DMS114 treated with DMSO at 0.1 percent for 48 hours (cell line): ENCODE data around the gene ITPK1.

Source experiments
- DNase-seq: peaks from one replicate; lab custom pipeline; 2025; ENCODE audit not compliant: unreplicated experiment; lab: John Stamatoyannopoulos, UW

The ITPK1 gene

DNA sequence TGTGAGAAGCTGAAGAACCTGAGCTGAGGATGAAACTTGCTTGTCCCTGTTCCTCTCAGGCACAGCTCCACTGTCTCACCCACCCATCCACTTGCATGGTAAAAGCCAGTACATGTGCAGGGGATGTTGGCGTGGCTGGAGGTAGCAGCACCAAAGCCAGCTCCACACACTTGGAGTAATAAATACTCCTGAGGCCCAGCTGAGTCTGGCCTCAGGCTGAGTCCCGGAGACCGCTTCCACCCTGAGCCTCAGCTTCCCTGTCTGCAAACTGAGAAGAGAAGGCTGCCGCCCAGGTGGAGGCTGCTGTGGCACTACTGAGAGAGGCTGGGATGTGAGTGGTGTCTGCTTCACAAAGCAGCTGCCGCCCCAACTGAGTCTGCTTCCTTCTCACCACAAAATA, 173.6 kb downstream of the ITPK1 start:
- DNase-seq, result no peak

DNA sequence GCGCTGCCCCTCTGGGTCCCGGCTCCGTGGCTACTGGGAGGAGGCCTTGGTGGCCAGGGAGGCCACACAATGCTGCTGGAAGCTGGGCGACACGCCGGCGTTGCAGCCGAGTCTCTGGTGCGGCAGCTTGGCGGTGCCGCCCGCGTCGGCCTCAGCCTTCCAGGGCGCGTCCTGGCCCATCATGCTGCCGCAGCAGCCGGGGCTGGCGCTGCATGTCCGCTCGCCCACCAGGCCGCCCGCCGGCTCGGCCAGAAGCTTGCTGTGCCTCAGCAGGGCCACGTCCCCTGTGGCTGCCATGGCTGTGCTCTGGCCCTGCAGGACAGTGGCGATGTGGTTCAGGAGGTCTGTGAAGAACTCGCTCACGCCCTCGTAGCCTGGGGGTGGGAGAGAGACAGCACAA, 174.2 kb downstream of the ITPK1 start:
- no peak for DNase-seq

DNA sequence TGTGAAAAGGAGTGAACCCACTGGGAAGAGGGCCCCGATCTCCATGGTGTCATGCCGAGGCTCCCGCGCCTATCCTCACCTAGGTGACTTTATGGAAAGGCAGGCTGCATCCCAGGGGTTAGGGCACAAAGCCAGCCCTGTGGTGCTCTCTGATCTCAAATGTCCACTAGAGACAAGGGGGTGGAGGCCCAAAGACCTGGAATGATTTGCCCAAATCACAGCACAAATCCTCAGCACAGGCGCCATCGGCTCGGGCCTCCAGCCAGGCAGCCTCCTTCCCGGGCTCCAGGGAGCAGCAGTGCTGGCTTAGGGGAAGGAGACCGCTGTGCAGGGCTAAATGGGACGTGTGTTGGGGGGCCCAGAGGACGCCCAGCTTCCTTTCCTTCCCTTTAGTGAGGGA, 175.2 kb downstream of the ITPK1 start:
- DNase-seq, result no peak

DNA sequence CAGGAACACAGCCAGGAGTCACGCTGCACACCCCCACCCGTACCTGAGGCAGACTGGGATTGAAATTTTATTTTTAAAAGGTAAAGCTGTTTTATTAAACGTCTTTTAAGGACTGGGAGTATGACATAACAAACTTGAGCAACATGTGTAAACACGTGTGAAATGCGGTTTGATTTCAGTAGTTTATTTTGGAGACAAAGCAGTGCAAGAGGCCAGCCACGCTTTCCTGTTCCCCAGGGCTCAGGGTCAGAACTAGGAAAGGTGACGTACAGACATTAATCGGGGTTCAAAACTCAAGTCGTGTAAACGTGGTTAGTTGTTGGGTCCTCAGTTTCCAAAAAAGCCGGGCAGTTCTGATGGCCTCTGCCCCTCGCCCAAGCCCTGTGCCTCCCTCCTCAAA, 176.0 kb downstream of the ITPK1 start:
- DNase-seq, result no peak

DNA sequence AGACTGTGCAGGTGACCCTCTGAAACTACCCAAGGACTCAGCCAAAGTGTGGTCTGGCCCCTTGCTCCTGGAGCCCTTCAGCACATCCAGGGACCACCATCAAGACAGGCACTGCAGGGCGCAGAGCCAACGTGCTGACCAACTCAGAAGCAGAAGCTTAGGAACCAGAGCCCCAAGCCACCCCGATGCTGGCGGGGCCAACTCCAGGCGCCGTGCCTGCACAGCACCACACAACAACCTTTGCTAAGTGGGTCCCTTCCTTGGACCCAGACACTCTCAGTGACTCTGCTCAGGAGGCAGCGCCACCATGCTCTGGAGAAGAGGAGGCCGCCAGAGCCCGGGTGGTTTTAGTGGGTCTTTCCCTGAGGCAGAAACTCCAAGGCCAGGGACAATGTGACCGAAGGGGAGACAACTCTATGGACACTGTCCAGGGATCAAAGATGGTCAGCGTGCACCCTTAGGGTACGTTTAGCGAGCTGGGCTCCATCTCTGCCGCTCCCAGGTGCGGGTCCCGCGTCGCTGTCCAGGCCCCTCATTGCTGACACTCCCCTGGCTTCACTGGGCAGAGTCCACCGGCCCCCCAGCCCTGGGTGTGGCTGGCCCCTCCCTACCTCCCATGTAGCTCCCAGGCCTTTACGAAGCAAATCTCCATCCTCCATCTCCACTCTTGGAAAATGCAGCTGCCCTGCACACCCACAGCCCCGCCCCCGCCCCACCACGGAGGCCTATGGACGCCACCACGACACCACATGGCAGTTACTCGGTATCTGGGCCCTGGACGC, 176.6 kb downstream of the ITPK1 start:
- no peak for DNase-seq

DNA sequence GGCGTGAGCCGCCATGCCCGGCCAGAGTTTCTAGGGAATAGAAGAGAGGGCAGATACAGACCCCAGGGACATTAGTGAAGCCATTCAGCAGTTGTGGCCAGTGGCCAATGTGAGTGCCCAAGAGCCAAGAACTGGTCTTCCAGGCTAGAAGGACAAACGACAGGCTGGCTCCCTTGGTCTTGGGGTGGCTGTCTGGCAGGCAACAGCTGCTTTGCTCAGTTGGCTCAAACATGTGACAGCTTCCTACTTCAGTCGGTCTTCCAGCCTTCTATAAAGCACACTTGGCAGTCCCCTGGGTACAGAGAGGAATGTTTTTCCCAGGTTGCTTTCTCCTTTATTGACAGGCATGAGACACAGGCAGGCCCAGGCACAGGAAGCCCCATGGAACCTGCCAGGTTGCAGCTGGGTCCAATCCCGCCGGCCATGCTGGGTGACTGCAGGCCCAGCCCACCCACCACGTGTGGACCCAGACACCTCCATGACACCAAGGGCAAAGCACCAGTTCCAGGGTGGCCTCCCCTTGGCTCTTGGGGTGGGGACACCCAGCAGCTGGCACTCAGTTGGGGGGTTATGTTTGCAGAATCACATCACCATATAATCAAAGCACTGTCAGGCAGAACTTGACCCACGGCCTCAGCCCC, 177.4 kb downstream of the ITPK1 start:
- DNase-seq, result no peak

DNA sequence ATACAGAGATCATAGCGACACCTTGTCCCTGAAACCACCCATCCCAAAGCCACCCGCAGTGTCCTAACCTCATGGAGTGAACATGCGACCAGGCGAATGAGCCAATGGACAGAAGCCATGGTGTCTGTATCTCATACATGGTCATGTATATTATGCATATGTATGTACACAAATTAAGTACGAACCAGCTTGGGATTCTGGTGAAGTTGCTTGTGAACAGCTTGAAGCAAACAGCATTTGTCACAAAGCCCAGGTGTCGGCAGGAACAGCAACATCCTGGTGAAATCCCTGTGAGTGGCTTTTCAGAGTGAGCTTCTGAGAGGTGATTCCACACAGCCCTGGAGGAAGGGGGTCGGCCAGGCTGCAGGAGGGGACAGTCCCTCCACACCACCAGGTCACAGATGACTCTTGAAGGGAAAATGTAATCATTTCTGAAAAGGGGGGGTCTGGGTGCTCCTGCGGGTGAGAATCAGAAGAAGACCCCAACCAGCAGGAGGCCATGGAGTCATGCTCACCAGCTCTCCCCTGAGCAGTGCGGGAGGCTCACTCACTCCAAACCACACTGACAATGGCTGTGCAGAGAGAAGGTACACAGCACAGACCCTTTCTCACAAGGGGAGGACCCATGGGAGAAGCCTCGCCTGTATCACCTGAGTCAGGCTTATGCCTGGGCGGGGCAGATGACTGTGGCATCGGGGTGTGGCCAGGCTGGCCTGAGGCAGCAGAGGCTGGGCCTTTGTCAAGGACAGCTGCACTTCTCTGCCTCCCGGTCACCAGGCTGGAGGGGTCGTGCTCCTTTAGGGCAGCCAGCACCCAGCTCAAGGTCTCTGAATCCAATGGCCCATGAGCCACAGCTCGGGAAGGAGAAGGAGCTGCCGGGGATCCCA, 178.4 kb downstream of the ITPK1 start:
- no peak for DNase-seq

DNA sequence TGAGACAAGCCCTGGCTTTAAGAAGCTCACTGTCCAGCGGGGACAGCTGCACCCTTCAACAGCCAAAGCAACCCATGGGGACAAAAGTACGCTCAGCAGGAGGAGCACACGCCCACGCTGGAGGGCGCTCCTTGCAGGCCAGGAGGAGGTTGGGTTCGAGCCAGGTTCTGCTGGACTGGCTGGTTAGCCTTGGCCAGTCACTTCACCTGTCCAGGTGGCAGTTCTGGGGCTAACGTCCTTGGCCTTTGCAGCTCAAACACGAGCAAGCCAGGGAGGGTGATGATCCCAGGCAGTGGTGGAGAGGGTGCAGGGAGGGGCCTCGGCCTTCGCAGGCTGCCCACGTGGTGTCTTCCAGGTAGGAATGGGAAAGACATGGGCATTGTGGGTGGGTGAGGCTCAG, 179.6 kb downstream of the ITPK1 start:
- DNase-seq, result no peak

DNA sequence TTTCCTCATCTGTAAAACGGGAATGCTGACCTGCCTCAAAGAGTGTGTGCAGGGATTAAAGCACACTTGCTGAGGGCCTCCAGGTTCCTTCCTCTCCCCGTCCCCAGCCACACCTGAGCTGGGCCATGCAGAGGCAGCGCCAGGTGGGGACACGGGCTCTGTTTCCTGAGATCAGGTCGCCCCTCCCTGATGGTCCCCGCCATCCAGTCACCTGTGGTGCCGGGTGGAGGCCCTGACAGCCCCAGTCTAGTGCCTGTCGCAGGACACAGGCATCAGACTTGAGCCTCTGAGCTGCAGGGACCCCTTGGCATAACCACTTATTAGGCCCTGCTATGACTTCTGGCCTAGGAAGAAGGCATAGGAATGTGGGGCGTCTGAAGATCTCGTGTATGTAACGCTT, 180.3 kb downstream of the ITPK1 start:
- DNase-seq, result no peak

DNA sequence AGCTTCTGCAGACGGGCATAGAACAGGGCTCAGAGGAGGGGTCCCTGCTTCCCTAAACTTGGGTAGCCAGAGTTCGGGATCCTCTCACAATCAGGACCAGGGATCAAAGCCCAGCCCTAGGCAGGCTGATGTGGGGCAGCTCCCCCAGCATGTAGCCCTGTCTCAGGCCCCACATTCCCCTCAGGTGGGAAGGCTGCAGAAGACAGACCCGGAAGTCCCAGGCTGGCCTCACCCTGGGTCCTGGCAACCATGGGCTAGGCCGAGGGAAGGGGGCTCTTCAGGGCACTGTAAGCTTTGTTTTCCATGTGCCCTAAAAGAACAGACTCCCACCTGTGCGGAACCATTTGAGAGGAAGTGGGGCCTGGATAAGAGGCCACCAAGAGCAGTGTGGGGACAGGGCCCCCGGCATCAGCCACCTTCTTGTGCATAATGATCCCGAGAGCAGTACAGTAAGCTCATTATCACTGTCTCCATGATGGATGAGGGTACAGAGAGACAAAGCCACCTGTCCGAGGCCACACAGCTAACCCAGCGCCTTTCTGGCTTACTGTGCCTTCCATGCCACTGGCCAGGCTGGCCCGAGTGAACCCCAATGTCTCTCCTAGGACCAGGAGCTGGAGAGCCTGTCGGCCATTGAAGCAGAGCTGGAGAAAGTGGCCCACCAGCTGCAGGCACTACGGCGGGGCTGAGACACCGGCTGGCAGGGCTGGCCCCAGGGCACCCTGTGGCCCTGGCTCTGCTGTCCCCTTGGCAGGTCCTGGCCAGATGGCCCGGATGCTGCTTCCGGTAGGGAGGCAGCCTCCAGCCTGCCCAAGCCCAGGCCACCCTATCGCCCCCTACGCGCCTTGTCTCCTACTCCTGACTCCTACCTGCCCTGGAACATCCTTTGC, 181.3 kb downstream of the ITPK1 start:
- DNase-seq, result no peak

DNA sequence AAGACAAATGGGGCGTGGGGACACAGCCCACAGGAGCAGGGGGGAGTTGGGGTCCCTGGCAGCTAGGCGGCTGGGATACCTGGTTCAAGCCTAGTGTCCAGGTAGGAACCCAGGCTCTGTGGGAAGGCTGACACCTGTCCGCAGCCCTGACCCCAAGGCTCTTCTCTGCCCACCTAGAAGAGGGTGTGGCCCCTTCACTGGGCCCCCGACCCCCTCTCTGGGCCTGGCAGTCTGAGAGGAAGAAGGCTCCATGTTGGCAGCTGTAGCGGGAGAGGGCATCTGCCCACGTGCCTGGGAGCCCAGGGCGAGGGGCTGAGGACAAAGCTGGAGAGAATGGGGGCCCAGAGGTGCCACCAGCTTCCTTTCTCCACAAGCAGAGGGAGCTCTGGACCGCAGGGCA, 182.2 kb downstream of the ITPK1 start:
- no peak for DNase-seq

DNA sequence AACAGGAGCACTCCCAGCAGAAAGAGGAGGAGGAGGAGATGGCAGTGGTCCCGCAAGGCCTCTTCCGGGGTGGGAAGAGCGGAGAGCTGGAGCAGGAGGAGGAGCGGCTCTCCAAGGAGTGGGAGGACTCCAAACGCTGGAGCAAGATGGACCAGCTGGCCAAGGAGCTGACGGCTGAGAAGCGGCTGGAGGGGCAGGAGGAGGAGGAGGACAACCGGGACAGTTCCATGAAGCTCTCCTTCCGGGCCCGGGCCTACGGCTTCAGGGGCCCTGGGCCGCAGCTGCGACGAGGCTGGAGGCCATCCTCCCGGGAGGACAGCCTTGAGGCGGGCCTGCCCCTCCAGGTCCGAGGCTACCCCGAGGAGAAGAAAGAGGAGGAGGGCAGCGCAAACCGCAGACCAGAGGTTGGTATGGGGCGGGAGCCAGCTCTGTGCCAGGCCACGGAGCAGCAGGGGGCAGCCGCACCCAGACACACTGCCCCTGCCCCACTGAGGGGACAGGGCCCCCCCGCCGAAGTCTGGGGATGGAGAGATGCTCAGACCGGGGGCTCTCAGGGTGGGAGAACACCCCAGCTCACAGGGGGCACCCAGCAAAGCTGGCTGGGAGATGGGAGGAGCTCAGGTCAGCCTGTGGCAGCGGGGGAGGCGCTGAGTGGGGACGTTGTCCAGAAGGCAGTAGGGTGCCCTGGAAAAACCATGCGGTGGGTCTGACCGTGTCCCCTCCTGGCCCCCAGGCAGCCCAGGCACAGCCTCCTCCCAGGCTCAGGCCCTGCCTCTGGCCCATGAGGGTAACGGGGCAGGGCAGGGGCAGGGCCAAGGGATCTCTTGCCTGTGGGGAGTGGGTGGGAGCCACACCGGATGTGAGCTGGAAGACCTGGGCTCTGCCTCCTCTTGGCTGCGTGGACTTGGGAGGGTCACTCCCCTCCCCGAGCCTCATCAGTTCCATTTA, 183.0 kb downstream of the ITPK1 start:
- DNase-seq, result no peak

DNA sequence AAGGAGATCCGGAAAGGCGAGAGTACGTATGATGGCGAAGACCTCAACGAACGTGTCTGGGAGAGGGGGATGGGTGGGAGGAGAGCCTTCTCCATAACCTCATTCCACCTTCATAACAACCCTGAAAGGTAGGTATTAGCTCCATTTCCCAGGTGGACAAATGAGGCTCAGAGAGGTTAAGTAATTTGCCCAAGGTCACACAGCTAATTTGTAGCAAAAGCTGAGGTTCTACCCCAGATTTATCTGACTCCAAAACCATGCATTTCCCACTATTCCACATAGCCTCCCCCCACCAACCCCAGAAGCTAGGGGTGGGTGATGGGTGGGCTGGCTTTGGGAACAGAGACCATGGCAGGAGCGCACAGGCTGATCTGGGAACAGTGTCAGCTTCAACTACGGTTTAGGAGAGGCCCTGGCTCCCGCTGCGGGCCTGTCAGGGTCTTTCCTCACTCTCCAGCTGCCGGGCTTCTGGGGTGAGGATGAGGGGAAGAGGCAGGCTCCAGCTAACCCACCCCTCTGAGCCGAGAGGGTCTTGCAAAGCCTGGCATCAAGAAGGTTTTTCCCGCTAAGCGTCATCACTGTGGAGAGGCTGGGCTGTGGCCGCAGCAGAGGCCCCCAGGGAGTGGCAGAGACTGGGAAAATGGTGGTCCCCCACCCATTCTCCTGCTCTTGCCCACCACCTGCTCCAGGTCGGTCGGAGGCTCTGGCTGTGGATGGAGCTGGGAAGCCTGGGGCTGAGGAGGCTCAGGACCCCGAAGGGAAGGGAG, 183.9 kb downstream of the ITPK1 start:
- no peak for DNase-seq

DNA sequence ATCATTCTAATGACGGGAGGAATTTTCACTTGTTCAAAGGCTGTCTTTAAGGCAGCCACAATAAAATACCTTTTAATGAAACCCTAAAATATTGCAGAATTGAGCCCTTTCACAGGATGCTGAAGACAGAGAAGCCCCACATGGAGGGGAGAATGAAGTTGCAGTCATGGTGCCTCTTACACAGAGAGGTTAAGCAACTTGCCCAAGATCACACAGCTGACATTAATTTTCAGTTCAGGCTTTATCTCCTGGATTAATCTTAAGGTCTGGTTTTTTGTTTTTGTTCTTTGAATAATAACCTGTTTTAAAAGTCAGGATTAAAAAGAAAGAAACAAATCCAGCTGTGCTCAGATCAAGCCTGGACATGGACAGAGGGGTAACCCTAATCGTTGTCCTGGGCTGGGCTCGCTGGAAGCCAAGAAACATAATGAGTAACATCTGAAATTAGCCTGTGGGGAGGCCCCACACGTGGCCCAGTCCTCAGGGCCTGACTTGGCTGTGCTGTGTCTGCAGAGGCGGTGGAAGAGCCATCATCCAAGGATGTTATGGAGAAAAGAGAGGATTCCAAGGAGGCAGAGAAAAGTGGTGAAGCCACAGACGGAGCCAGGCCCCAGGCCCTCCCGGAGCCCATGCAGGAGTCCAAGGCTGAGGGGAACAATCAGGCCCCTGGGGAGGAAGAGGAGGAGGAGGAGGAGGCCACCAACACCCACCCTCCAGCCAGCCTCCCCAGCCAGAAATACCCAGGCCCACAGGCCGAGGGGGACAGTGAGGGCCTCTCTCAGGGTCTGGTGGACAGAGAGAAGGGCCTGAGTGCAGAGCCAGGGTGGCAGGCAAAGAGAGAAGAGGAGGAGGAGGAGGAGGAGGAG, 184.8 kb downstream of the ITPK1 start:
- no peak for DNase-seq

DNA sequence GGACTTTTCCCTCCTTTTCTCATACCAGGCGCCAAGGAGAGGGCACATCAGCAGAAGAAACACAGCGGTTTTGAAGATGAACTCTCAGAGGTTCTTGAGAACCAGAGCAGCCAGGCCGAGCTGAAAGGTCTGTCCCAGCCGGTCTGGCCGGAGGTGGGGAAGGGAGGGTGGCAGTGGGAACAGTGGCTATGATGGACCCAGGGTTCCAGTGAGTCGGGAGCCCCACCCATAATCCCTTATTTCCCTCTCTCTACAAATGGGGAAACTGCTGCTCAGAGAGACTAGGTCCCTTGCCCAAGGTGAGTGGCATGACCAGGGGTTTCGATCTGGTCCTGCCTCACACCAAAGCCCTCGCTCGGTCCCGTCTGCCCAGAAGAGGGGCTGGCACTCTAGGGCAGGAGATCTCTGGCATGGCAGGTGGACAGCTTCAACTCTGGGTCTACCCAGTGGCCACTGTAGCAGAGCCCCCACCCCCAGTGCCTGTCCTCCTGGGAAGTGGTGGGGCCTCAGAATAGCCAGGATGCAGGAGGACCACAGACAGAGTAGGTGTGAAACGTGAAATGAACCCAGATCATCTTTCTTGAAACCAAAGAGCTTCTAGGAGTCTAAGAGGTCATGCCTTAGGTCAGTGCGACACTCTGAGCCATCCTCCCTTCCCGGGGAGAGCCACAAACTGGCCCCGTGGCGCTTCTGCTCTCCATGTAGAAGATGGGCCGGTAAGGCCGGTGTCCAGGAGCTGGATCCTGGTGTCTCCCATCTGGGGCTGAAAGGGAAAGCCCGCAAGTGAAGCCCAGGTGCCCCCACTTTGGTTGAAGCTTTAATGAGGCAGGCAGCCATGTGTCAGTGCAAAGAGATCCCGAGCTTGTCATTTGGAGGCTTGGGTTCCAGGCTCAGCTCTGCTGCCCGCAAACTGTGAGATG, 185.8 kb downstream of the ITPK1 start:
- DNase-seq, result no peak

DNA sequence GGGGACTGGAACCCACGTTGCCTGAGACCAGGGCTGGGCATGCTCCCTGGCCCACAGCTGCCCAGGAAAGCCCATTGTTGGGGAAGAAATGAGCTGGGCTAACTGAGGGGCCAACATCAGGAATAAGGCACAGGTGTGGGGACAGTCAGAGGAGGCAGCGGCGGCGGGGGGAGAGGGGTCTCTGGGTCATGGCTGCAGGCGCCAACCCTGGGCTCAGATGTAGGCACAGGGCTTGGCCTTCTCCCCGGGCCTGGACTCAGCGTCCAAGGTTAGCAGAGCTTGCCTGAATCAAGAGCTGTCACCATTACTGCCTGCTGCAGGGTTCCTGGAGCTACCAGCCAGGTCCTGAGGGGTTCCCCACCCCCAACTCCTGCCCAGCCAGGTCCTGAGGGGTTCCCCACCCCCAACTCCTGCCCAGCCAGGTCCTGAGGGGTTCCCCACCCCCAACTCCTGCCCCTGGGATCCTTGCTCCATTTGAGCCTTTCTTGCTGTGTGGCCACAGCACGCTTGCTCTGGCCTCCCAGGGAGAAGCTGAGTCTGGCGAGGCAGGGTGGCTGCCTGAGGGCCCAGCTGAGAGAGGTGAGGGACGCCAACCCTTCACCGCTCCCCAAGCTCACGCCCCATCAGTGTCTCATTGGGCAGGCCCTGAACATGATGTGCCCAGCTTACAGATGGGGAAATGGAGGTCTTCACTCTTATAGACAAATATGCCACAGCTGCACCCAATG, 186.6 kb downstream of the ITPK1 start:
- no peak for DNase-seq
